Type B pancreatic cell (in vitro differentiated cells): ENCODE results near the gene ARHGAP31. TPM values are rescaled to one million over a fixed set of nuclear protein-coding genes. Genes with fewer than 3 reads are reported as not detected.
"Not testable (repeated sequence)": the region's sequence is repeated elsewhere in the genome, so short reads cannot be mapped to it uniquely, and the experiment has no call there.

Source experiments
- DNase-seq: peaks from one replicate; pipeline ENCODE4 v3.0.0; 2021; ENCODE audit warnings: mixed read lengths; ENCODE audit not compliant: unreplicated experiment; ENCODE audit errors: extremely low spot score
- H3K27ac Mint-ChIP-seq: 2 replicates; pipeline ENCODE4 v1.8.0; 2021; ENCODE audit warnings: mild to moderate bottlenecking, mixed read lengths
- H3K27me3 Mint-ChIP-seq: 2 replicates; pipeline ENCODE4 v1.8.0; 2021; ENCODE audit warnings: mixed read lengths
- H3K36me3 Mint-ChIP-seq: 2 replicates; pipeline ENCODE4 v1.8.0; 2021; ENCODE audit warnings: mixed read lengths
- H3K4me1 Mint-ChIP-seq: one replicate; pipeline ENCODE4 v1.8.0; 2021; ENCODE audit warnings: mixed read lengths; ENCODE audit not compliant: unreplicated experiment
- H3K4me3 Mint-ChIP-seq: 2 replicates; pipeline ENCODE4 v1.8.0; 2021; ENCODE audit warnings: mild to moderate bottlenecking, mixed read lengths
- H3K9me3 Mint-ChIP-seq: 2 replicates; pipeline ENCODE4 v1.8.0; 2021; ENCODE audit warnings: mixed read lengths
- total RNA-seq: library from RNA; stranded (reverse); gene quantifications from 2 replicates; pipeline ENCODE4 v1.2.1, GENCODE V29; 2021; ENCODE audit warnings: low replicate concordance
- TF ChIP-seq, protein P1 (sequence below): fragments of 200-600 bp; sonication (generic); conservative IDR thresholded peaks from 2 replicates; pipeline ENCODE4 v1.5.0; 2021; ENCODE audit warnings: antibody characterized with exemption, mild to moderate bottlenecking

The ARHGAP31 gene
- total RNA-seq, 1 donor from 2014 or later, result 17.3 TPM

DNA sequence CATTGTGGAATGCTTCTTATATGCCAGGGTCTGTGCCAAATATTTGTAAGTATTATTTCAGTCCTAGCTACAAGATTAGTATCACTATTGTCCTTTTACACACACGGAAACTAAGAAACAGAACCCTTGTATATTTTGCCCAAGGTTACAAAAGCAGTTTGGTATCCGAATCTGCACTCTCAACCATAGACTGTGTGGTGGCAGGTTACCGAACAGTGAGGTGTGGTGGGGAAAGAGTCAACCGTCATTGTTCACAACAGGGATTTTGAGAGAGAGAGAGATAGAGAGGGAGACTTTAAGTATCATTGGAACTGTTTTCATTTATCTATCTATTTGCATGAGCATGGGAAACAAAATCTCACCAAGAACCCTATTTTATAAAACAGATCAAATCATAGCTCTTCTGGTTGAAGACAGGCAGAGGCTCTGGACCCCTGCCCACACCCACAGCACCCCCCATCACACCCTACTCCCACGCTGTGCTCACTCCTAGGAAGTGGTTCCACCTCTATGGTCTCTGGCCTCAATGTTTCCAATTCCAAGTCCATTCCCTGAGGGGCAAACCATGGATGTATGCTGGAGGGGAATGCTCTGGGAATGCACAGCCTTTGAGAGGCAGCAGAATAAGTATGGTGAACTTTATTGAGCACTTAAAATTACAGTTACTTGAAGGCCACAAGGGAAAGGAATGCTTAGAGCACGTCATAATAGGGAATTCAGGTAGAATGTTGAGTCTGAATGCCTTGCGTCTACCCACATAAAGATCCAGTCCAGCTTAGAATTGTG is 69.0 kb downstream of the ARHGAP31 start:
- no peaks in the 10 kb centered on the region for H3K36me3 Mint-ChIP-seq
- TF ChIP-seq, protein P1, sequence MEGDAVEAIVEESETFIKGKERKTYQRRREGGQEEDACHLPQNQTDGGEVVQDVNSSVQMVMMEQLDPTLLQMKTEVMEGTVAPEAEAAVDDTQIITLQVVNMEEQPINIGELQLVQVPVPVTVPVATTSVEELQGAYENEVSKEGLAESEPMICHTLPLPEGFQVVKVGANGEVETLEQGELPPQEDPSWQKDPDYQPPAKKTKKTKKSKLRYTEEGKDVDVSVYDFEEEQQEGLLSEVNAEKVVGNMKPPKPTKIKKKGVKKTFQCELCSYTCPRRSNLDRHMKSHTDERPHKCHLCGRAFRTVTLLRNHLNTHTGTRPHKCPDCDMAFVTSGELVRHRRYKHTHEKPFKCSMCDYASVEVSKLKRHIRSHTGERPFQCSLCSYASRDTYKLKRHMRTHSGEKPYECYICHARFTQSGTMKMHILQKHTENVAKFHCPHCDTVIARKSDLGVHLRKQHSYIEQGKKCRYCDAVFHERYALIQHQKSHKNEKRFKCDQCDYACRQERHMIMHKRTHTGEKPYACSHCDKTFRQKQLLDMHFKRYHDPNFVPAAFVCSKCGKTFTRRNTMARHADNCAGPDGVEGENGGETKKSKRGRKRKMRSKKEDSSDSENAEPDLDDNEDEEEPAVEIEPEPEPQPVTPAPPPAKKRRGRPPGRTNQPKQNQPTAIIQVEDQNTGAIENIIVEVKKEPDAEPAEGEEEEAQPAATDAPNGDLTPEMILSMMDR, result no peak
- H3K9me3 Mint-ChIP-seq, result no peaks in the 10 kb centered on the region
- H3K4me1 Mint-ChIP-seq, result peaks cover 26% of the 10 kb centered on the region
- H3K27ac Mint-ChIP-seq, result no peak overlapping the region
- no peak for DNase-seq
- no peak overlapping the region for H3K4me3 Mint-ChIP-seq
- no peaks in the 10 kb centered on the region for H3K27me3 Mint-ChIP-seq

- TF ChIP-seq, protein P1, result no peak
These were observed 70.2 kb downstream of the ARHGAP31 start for GRCh38 chr3:119364401-119364800.

DNA sequence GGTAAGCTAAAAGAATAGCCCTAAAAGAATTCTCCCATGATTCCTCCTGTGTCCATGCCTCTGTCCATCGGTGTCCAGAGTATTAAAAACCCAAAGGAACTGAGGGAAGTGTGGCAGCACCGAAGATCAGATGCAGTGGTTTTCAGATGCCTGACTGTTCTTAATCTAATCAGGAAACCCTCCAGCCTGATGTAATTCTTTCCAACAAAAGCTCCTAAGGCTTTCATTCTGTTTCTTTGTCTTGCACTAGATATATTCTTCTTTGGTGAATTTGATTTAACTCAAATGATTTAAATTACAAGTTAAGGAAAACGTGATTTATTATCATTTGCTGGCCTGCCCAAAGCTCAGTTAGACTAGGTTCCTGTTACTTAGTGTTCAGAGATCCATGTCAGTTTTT is 71.2 kb downstream of the ARHGAP31 start:
- TF ChIP-seq, protein P1, result no peak
- H3K27ac Mint-ChIP-seq, result peak overlapping the region; percentile 9
- H3K9me3 Mint-ChIP-seq, result no peaks in the 10 kb centered on the region
- H3K27me3 Mint-ChIP-seq, result no peaks in the 10 kb centered on the region
- peaks cover 3% of the 10 kb centered on the region for H3K36me3 Mint-ChIP-seq
- H3K4me1 Mint-ChIP-seq, result peaks cover 24% of the 10 kb centered on the region
- no peak overlapping the region for H3K4me3 Mint-ChIP-seq
- no peak for DNase-seq

More at GRCh38 chr3:119364401-119364800, 70.2 kb downstream of the ARHGAP31 start:
- Mint-ChIP-seq H3K9me3 (no peaks in the 10 kb centered on the region), H3K4me1 (peaks cover 34% of the 10 kb centered on the region), H3K4me3 (no peak overlapping the region), H3K27ac (no peak overlapping the region), H3K27me3 (no peaks in the 10 kb centered on the region), H3K36me3 (peaks cover 3% of the 10 kb centered on the region)
- DNase-seq, result no peak

DNA sequence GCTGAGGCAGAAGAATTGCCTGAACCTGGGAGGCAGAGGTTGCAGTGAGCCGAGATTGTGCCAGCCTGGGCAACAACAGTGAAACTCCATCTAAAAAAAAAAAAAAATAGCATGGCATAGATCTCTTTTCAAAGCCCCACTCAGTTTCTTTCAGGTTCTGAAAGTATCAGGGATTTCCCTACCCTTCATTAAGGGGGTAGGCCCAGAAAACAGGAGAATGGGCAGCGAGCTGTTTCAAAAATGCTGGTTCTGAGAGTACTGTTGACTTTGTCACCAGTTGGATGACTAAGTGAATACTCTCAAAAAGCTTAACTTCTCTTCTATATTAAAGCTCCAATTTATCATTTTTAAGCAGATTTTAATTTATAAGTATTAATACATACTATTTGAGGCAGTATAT is 72.8 kb downstream of the ARHGAP31 start:
- Mint-ChIP-seq H3K4me1 (peaks cover 22% of the 10 kb centered on the region), H3K4me3 (no peak overlapping the region), H3K36me3 (peaks cover 3% of the 10 kb centered on the region), H3K27me3 (no peaks in the 10 kb centered on the region), H3K27ac (no peak overlapping the region), H3K9me3 (no peaks in the 10 kb centered on the region)
- DNase-seq, result no peak
- TF ChIP-seq, protein P1, result no peak

- Mint-ChIP-seq H3K4me3 (peak overlapping the region; percentile 23), H3K27ac (no peak overlapping the region), H3K27me3 (no peaks in the 10 kb centered on the region), H3K4me1 (peaks cover 22% of the 10 kb centered on the region), H3K9me3 (no peaks in the 10 kb centered on the region), H3K36me3 (peaks cover 3% of the 10 kb centered on the region)
- TF ChIP-seq, protein P1, result no peak
- DNase-seq, result no peak
These were observed 74.1 kb downstream of the ARHGAP31 start for GRCh38 chr3:119368298-119368697.

- not testable (repeated sequence) for H3K4me3 Mint-ChIP-seq, H3K36me3 Mint-ChIP-seq, H3K27me3 Mint-ChIP-seq, DNase-seq, H3K27ac Mint-ChIP-seq, H3K9me3 Mint-ChIP-seq
- peaks cover 14% of the 10 kb centered on the region for H3K4me1 Mint-ChIP-seq
These were observed 77.6 kb downstream of the ARHGAP31 start for GRCh38 chr3:119371786-119372185.
